H7 (cell line): Measurements from ENCODE around the gene TRPC4AP. TPM values are rescaled to one million over a fixed set of nuclear protein-coding genes. Genes with fewer than 3 reads are reported as not detected.

ENCODE experiments used
- DNase-seq: peaks from one replicate; pipeline ENCODE4 v3.0.0; 2012
- H3K27me3 ChIP-seq: 2 replicates; pipeline ENCODE4 v1.6.0; 2011; ENCODE audit warnings: mild to moderate bottlenecking, low read length; ENCODE audit not compliant: control insufficient read depth, insufficient read depth
- H3K36me3 ChIP-seq: replicated peaks from 2 replicates; pipeline ENCODE4 v1.5.1; 2011; ENCODE audit warnings: low read length; ENCODE audit not compliant: control insufficient read depth, insufficient read depth
- H3K4me3 ChIP-seq: 2 replicates; pipeline ENCODE4 v1.5.1; 2011; ENCODE audit warnings: low read depth, mild to moderate bottlenecking, control low read depth, low read length, moderate library complexity; ENCODE audit not compliant: insufficient read depth
- total RNA-seq: library from RNA; depleted of rRNA; stranded (reverse); fragments of >200 nt; shearing (Covaris generic); gene quantifications from 2 replicates; pipeline ENCODE4 v1.2.3, GENCODE V29; 2014

Gene TRPC4AP
- total RNA-seq, 1 experiment from 2014 or later: 63.8 TPM

- Histone ChIP-seq H3K36me3 (peaks cover 31% of the 10 kb centered on the region), H3K27me3 (no peaks in the 10 kb centered on the region), H3K4me3 (no peak overlapping the region)
- peak; percentile 13 for DNase-seq
These were observed 71.5 kb downstream of the TRPC4AP start for GRCh38 chr20:35021063-35021462.

DNA sequence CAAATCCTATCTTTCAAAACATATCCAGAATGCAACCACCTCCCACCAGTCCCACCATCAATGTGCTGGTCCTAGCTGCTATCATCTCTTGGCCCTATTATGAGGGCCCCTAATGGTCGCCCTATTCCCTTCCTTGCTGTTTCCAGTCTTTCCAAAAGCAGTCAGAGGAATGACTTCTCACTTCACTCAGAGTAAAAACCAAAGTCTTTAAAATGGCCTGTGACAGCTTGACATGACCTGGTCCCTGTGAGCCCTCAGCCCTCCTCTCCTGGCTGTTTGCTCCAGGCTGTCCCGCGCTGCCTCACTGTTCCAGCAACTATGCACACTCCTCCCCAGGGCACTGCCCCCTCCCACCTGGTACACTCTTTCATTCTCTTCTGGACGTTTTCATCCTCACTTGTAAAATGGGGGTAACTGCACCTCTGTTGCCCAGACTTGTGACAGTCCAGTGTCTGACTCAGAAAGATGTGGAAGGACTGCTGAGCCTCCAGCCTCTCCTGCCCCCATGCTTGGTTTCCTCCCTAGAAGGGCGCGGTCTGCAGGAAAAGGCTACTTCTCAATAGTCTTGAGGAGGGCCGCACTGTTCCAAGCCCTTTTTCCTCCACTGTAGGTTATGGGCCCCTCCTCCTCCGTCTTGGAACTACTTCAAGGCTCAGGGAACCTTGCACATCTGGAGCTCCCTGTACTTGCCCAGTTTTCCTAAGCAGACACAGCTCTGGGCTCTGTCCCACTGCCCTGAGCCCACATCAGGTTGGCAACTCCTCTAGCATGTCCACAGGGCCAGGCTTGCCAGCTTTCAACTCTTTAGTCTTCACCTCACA, 72.3 kb downstream of the TRPC4AP start:
- Histone ChIP-seq H3K36me3 (peaks cover 32% of the 10 kb centered on the region), H3K27me3 (no peaks in the 10 kb centered on the region), H3K4me3 (no peak overlapping the region)
- peak; percentile 9 for DNase-seq

- no peaks in the 10 kb centered on the region for H3K27me3 ChIP-seq
- H3K4me3 ChIP-seq: no peak overlapping the region
- no peak for DNase-seq
- H3K36me3 ChIP-seq: peaks cover 33% of the 10 kb centered on the region
These were observed 73.8 kb downstream of the TRPC4AP start for GRCh38 chr20:35018590-35019371.

DNA sequence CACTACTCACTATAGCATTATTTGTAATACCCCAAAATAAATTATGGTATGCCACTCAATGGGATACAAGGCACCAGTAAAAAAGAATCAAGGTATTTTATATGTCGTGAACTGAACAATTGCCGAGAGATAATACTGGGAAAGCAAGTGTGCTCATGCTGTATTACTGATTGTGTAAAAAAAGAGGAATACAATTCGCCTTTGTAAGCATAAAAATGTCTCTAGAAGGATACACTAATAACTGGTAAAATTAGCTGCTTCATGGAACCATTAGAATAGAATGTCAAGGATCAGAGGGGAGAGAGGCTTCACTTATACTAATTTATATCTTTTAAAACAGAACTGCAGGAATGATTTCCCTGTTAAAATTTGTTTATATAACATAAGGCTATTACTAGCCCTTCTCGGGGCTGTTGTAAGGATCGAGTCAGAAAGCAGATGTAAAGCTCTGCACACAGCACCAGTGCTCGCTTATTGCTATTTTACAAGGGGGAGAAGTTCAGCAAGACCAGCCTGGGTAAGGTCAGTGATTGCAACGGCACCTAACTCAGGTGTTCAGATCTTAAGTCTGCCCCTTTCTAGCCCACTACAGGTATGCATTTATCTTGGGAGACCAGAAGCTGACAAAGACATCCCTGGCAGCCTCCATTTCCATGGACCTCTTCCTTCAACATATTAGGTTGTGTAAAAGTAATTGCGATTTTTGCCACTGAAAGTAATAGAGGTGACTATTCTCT, 75.3 kb downstream of the TRPC4AP start:
- Histone ChIP-seq H3K27me3 (no peaks in the 10 kb centered on the region), H3K36me3 (peaks cover 38% of the 10 kb centered on the region), H3K4me3 (no peak overlapping the region)
- peak; percentile 10 for DNase-seq

DNA sequence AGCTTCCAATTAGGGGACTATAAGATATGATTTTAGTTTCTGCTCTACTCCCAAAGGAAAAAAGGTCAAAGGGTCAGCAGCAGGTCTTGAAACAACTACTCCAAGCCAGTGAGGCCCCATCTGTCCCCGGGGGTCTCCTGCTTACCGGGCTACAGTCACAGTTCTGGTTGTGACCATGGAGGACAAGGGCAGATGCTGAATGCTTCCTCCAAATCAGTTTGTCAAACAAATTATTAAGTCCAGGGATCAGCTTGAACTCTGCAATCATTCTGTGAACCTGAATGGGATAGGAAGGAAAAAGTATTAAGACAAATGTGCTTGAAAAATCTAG, 76.8 kb downstream of the TRPC4AP start:
- H3K27me3 ChIP-seq: no peaks in the 10 kb centered on the region
- peaks cover 39% of the 10 kb centered on the region for H3K36me3 ChIP-seq
- no peak for DNase-seq
- H3K4me3 ChIP-seq: no peak overlapping the region

DNA sequence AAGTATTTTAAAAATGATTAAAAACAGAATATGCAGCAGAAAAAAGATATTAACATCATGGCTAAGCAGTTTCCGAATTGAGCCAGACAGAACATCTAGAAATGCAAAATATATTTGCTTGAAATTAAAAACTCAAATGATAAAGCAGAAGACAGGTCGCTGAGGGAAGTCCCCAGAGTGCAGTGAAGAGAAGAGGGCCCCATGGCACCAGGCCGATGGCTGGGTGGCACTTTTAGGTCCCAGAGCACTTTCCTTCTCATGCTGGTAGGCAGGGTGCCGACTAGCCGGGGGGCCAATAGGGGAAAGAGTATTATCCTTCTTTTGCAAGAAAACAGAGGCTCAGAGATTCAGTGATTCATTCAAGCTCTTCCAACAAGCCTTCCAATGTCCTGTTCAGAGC, 78.1 kb downstream of the TRPC4AP start:
- Histone ChIP-seq H3K27me3 (no peaks in the 10 kb centered on the region), H3K4me3 (no peak overlapping the region), H3K36me3 (peaks cover 46% of the 10 kb centered on the region)
- DNase-seq: no peak

DNA sequence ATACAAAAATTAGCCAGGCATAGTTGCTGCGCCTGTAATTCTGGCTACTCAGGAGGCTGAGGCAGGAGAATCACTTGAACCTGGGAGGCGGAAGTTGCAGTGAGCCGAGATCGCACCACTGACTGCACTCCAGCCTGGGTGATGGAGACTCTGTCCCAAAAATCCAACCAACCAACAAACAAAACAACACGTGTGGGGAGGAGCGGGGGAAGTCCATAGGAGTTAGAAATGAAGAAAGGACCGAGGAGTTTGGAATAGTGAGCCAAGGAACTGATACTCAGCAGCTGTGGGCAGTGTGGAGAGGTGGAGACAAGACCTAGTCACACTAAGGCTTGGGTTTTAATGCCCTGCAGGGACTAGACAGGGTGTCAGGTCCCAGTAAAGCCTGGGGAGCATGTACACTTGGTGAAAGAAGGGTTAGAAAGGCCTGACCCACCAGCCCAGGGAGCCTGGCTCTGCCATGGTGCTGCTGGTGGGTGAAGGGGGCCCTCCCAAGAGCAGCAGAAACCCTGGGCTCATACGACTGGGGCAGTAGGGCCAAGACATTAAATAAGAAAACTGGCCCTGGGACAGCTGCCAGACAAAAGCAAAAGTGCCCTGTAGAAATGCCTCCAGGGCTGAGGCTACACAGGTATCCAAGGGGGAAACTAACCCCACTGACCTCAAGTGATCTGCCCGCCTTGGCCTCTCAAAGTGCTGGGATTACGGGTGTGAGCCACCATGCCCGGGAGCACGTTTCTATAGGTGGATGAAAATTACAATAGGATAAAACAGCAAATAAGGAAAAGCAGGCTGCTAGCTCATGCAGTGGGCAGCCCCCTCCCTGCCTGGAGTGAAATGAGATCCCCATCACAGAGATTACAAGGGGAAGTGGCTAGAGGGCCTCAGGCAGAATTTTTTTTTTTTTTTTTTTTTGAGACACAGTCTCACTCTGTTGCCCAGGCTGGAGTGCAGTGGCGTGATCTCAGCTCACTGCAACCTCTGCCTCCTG, 78.9 kb downstream of the TRPC4AP start:
- H3K4me3 ChIP-seq: no peak overlapping the region
- no peak for DNase-seq
- no peaks in the 10 kb centered on the region for H3K27me3 ChIP-seq
- H3K36me3 ChIP-seq: peaks cover 52% of the 10 kb centered on the region

GRCh38 chr20:35012227-35013069, 80.2 kb downstream of the TRPC4AP start:
- H3K36me3 ChIP-seq: peaks cover 61% of the 10 kb centered on the region
- no peak for DNase-seq
- H3K27me3 ChIP-seq: no peaks in the 10 kb centered on the region
- H3K4me3 ChIP-seq: no peak overlapping the region

DNA sequence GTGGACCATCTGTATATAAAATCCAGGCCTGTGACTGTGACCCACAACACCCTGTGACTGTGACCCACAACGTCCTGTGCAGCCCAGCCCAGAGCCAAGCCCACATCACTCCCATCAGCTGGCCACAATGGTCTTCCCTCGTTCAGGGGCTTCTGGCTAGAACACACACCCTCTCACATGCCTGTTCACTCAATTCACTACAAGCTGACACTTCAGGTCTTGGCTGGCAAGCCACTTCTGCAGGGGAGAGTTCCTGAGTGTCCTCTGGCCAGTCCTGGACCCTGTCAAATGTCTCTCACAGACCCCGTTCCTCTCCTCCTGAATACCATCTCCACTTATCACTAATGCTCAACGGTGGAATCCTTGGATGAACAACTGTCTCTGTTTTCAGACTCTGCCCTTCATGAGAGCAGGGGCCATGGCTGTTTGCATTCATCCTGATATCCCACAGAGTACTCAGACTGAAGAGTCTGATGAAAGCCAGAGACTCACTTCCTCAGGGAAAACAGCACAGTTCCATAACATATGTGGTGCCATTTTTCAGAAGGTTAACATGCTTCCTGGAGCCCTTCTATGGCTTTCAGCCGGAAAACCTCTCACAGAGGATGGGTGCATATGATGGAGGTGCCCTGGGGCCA, 80.9 kb downstream of the TRPC4AP start:
- Histone ChIP-seq H3K4me3 (no peak overlapping the region), H3K36me3 (peaks cover 64% of the 10 kb centered on the region), H3K27me3 (no peaks in the 10 kb centered on the region)
- DNase-seq: no peak

GRCh38 chr20:35010405-35011192, 82.0 kb downstream of the TRPC4AP start:
- H3K36me3 ChIP-seq: peaks cover 71% of the 10 kb centered on the region
- no peaks in the 10 kb centered on the region for H3K27me3 ChIP-seq
- H3K4me3 ChIP-seq: no peak overlapping the region
- DNase-seq: peak; percentile 60

DNA sequence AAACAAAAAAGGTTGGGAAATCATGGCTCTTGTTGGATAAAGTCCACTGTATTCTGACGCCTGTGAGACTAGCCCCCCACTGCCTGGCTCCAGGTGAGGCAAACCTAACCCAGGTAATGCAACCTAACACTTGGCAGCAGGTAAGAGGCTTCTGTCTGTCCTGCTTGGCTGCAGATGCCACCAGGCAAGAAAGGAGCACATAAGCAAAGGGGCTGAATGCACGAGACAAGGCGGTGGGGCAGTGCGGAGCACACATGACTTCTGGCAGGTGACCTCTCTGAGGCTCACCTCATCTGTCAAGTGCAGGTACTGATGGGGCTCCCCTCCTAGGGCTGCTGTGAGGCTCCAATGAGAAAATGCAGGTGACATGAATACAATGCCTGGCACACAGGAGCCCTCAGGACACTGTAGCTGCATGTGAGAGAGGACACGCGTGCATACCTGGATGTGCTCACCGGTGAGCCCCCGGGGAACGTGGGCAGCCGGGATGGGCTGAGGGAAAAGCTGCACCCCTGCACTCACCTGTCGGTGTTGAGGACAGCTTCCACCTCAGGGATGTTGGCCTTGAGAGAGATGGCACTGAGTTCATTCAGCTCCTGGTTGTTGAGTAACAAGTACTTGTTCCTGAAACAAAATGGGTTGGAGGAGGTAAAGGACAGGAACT, 82.8 kb downstream of the TRPC4AP start:
- Histone ChIP-seq H3K36me3 (peaks cover 78% of the 10 kb centered on the region), H3K27me3 (no peaks in the 10 kb centered on the region), H3K4me3 (no peak overlapping the region)
- DNase-seq: no peak
